DOHH2 (cell line): ENCODE measurements around the gene RNF111.
"Not testable (repeated sequence)": the region's sequence is repeated elsewhere in the genome, so short reads cannot be mapped to it uniquely, and the experiment has no call there.

Experiments used
- H3F3A ChIP-seq: fragments of 200-600 bp; sonication (generic), shearing (Covaris generic); 2 replicates; pipeline ENCODE4 v1.6.0; 2016; ENCODE audit warnings: antibody characterized with exemption, mild to moderate bottlenecking; ENCODE audit not compliant: control insufficient read depth, insufficient read depth
- H3K27ac ChIP-seq: fragments of 200-600 bp; sonication (generic); 2 replicates; pipeline ENCODE4 v1.5.1; 2014; ENCODE audit warnings: low read depth, mild to moderate bottlenecking, low read length, moderate library complexity
- H3K27me3 ChIP-seq: fragments of 200-600 bp; sonication (generic); 2 replicates; pipeline ENCODE4 v1.6.1; 2014; ENCODE audit warnings: mild to moderate bottlenecking, low read length, mixed read lengths; ENCODE audit not compliant: control insufficient read depth
- H3K36me3 ChIP-seq: fragments of 200-600 bp; sonication (generic); 2 replicates; pipeline ENCODE4 v1.6.1; 2014; ENCODE audit warnings: mild to moderate bottlenecking, low read length, moderate library complexity, mixed read lengths; ENCODE audit not compliant: control insufficient read depth
- H3K4me1 ChIP-seq: fragments of 200-600 bp; sonication (generic); 2 replicates; pipeline ENCODE4 v1.6.1; 2014; ENCODE audit warnings: mild to moderate bottlenecking, low read length, mixed read lengths; ENCODE audit not compliant: control insufficient read depth
- H3K4me2 ChIP-seq: fragments of 200-600 bp; sonication (generic); 2 replicates; pipeline ENCODE4 v1.6.0; 2014; ENCODE audit warnings: mild to moderate bottlenecking, low read length, moderate library complexity
- H3K4me3 ChIP-seq: fragments of 200-600 bp; sonication (generic); 2 replicates; pipeline ENCODE4 v1.5.1; 2014; ENCODE audit warnings: mild to moderate bottlenecking, low read length, mixed read lengths
- H3K79me2 ChIP-seq: fragments of 200-600 bp; sonication (generic); 2 replicates; pipeline ENCODE4 v1.6.1; 2014; ENCODE audit warnings: mild to moderate bottlenecking, low read length, mixed read lengths; ENCODE audit not compliant: control insufficient read depth
- H3K9me2 ChIP-seq: fragments of 200-600 bp; sonication (generic); replicated peaks from 2 replicates; pipeline ENCODE4 v1.6.1; 2014; ENCODE audit warnings: mild to moderate bottlenecking, low read length, mixed read lengths; ENCODE audit not compliant: control insufficient read depth
- H3K9me3 ChIP-seq: fragments of 200-600 bp; sonication (generic); 2 replicates; pipeline ENCODE4 v1.6.1; 2014; ENCODE audit warnings: antibody characterized with exemption, low read length, mixed read lengths; ENCODE audit not compliant: control insufficient read depth, insufficient read depth
- H4K20me1 ChIP-seq: fragments of 200-600 bp; sonication (generic); 2 replicates; pipeline ENCODE4 v1.6.0; 2014; ENCODE audit warnings: low read depth, mild to moderate bottlenecking, antibody characterized with exemption, low read length, moderate library complexity; ENCODE audit not compliant: control insufficient read depth, insufficient read depth
- EZH2phosphoT487 ChIP-seq: fragments of 200-600 bp; sonication (generic); IDR thresholded peaks from 2 replicates; pipeline ENCODE4 v1.6.1; 2017; ENCODE audit warnings: borderline replicate concordance, mild to moderate bottlenecking, antibody characterized with exemption, low read length, moderate library complexity, mixed read lengths
- TF ChIP-seq, protein P1 (sequence below): fragments of 200-600 bp; sonication (generic); IDR thresholded peaks from one replicate; pipeline ENCODE4 v1.5.1; 2014; ENCODE audit warnings: antibody characterized with exemption, mild to moderate bottlenecking, low read depth, low read length; ENCODE audit not compliant: poor library complexity, severe bottlenecking

Gene RNF111

DNA sequence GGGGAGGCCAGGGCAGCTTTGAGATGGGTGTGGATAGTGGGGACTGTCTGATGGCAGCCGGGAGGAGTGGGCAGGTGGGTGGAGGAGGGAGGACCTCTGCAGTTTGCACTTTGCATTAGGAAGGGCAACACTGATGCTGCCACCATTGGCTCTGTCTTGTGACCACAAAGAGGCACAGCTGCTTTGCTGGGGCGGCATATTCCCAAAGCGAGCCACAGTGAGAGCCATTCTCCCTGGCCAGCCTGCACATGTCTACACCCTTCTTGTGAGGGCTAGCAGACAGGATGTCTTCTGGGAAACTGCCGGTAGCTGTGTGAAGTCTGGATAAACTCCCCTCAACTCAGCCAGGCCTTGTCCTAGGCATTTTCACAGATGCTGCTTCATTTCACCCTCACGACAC, 155.8 kb downstream of the RNF111 start:
- no peaks in the 10 kb centered on the region for H3K4me1 ChIP-seq
- H3F3A ChIP-seq = no peaks in the 10 kb centered on the region
- no peak overlapping the region for H3K4me3 ChIP-seq
- H3K9me2 ChIP-seq = no peaks in the 10 kb centered on the region
- no peak overlapping the region for H3K27ac ChIP-seq
- no peak overlapping the region for H3K4me2 ChIP-seq
- no peaks in the 10 kb centered on the region for H4K20me1 ChIP-seq
- no peaks in the 10 kb centered on the region for H3K9me3 ChIP-seq
- no peak for TF ChIP-seq EZH2phosphoT487
- TF ChIP-seq, protein P1, sequence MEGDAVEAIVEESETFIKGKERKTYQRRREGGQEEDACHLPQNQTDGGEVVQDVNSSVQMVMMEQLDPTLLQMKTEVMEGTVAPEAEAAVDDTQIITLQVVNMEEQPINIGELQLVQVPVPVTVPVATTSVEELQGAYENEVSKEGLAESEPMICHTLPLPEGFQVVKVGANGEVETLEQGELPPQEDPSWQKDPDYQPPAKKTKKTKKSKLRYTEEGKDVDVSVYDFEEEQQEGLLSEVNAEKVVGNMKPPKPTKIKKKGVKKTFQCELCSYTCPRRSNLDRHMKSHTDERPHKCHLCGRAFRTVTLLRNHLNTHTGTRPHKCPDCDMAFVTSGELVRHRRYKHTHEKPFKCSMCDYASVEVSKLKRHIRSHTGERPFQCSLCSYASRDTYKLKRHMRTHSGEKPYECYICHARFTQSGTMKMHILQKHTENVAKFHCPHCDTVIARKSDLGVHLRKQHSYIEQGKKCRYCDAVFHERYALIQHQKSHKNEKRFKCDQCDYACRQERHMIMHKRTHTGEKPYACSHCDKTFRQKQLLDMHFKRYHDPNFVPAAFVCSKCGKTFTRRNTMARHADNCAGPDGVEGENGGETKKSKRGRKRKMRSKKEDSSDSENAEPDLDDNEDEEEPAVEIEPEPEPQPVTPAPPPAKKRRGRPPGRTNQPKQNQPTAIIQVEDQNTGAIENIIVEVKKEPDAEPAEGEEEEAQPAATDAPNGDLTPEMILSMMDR = no peak
- no peaks in the 10 kb centered on the region for H3K27me3 ChIP-seq
- H3K79me2 ChIP-seq = no peaks in the 10 kb centered on the region
- H3K36me3 ChIP-seq = peaks cover 44% of the 10 kb centered on the region

DNA sequence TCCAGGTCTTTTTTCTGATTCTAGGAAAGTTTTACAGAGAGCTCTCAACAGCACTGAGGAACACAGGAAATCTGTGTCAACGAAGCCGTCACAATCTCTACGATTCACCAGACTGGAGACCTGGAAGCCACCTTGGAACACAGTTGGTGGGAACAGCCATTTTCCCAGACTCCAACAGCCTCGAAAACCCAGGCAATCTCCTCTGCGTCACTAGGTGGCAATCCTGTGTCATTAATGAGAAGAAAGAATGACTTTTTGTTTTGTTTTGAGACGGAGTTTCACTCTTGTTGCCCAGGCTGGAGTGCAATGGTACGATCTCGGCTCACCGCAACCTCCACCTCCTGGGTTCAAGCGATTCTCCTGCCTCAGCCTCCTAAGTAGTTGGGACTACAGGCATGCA, 157.1 kb downstream of the RNF111 start:
- H3F3A ChIP-seq, H3K9me2 ChIP-seq, H3K4me1 ChIP-seq, H4K20me1 ChIP-seq, H3K4me3 ChIP-seq, H3K27me3 ChIP-seq, H3K27ac ChIP-seq, H3K4me2 ChIP-seq, H3K9me3 ChIP-seq, H3K79me2 ChIP-seq: not testable (repeated sequence)
- peaks cover 34% of the 10 kb centered on the region for H3K36me3 ChIP-seq
